BJ (cell line): ENCODE data around the gene HPN. TPM values are rescaled to one million over a fixed set of nuclear protein-coding genes. Genes with fewer than 3 reads are reported as not detected.

Experiments used
- CTCF ChIA-PET: fragments of 350-600 bp; formaldehyde crosslinking; extraction: SDS; loops from one replicate; lab custom pipeline; 2021; ENCODE audit warnings: antibody characterized with exemption, inconsistent platforms; lab: Yijun Ruan, JAX
- POLR2A ChIA-PET: fragments of 300-600 bp; sonication (Branson Sonifier 250); formaldehyde crosslinking; extraction: SDS; loops from one replicate; lab custom pipeline; 2021; ENCODE audit warnings: antibody characterized with exemption; lab: Charles Lee
- DNase-seq: peaks from one replicate; pipeline ENCODE4 v3.0.0-alpha.2; 2011; ENCODE audit warnings: low read depth
- H3K27me3 ChIP-seq: 2 replicates; pipeline ENCODE4 v1.6.0; 2011; ENCODE audit warnings: low read length; ENCODE audit not compliant: control insufficient read depth, insufficient read depth
- H3K36me3 ChIP-seq: 2 replicates; pipeline ENCODE4 v1.5.1; 2011; ENCODE audit warnings: low read length; ENCODE audit not compliant: control insufficient read depth, insufficient read depth
- H3K4me3 ChIP-seq: 2 replicates; pipeline ENCODE4 v1.5.1; 2011; ENCODE audit warnings: low read depth, mild to moderate bottlenecking, control low read depth, low read length
- CTCF ChIP-seq: IDR thresholded peaks from 2 replicates; pipeline ENCODE4 v1.5.1; 2011; ENCODE audit warnings: low read depth, mild to moderate bottlenecking, control low read depth, inconsistent platforms, low read length, moderate library complexity; ENCODE audit not compliant: insufficient read depth
- polyA plus RNA-seq: library from polyadenylated mRNA; depleted of rRNA; stranded (reverse); fragments of >200 nt; gene quantifications from 2 replicates; pipeline ENCODE4 v1.2.3, GENCODE V29; 2011

HPN gene
- polyA plus RNA-seq, 1 experiment, result not detected

- peak overlapping the region; percentile 59 for H3K4me3 ChIP-seq
- CTCF ChIA-PET, result interaction anchor here (1.0 kb wide), 1 partner anchor 56 kb away, joined by 3 read pairs; no protein-coding TSS in a partner anchor
- POLR2A ChIA-PET, result no interaction called here
- peaks cover 11% of the 10 kb centered on the region for H3K36me3 ChIP-seq
- TF ChIP-seq CTCF, result no peak
- no peak for DNase-seq
- no peaks in the 10 kb centered on the region for H3K27me3 ChIP-seq
These were observed 11.7 kb upstream of the HPN start for GRCh38 chr19:35029737-35030256.

DNA sequence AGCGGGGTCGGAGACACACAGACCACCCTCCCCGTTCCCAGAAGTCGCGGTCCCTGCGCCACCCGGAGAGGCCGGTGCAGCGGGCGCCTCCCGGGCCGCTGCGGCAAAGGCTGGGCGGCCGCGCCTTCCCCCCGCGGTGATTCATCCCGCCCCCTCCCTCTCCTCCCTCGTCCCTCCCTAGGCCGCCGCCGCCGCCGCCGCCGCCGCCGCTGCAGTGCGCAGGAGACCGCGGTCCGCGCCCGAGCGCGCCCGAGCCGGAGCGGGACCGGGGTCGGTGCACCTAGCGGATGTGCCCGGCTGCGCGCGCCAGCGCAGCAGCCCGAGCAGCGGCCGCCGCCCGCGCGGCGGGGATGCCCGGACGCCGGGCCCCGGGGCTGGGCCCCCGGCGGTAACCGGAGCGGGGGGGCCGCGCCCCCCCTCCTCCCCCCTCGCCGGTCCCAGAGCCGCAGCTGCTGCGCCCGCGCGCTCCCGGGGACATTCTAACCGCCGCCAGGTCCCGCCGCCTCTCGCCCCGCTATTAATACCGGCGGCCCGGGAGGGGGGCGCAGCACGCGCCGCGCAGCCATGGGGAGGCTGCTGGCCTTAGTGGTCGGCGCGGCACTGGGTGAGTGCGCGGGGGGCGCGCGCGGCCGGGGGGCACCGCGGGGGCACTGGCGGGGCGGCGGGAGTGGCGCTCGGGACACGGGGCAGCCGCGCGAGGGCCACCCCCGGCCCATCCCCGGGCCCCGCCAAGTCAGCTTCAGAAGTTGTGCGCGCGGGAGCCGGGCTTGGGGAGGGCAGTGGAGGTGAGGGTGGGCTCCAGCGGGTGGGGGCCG is 11.1 kb upstream of the HPN start, which contains the start of gene SCN1B:
Gene SCN1B (plus strand): TSS at position 214 of the 815 bp plus-strand sequence. CDS start 351 bp downstream, at position 565.
- no peak for DNase-seq
- CTCF ChIA-PET, result interaction anchor here (0.7 kb wide), 1 partner anchor 11 kb away, joined by 3 read pairs; no protein-coding TSS in a partner anchor
- TF ChIP-seq CTCF, result no peak
- POLR2A ChIA-PET, result no interaction called here
- Histone ChIP-seq H3K27me3 (no peaks in the 10 kb centered on the region), H3K4me3 (peak within 1 kb of the TSS; percentile 59), H3K36me3 (peaks cover 8% of the 10 kb centered on the region)

- ChIA-PET CTCF (interaction anchor here (0.7 to 4.2 kb wide), 2 partner anchors 10 to 13 kb away, joined by 3 to 26 read pairs; no protein-coding TSS in a partner anchor), POLR2A (no interaction called here)
- TF ChIP-seq CTCF, result no peak
- DNase-seq, result no peak
- Histone ChIP-seq H3K36me3 (peaks cover 4% of the 10 kb centered on the region), H3K27me3 (no peaks in the 10 kb centered on the region), H3K4me3 (peak overlapping the region; percentile 59)
These were observed 10.2 kb upstream of the HPN start for GRCh38 chr19:35031072-35031881.

- H3K27me3 ChIP-seq, result no peaks in the 10 kb centered on the region
- H3K36me3 ChIP-seq, result peaks cover 2% of the 10 kb centered on the region
- DNase-seq, result no peak
- no peak overlapping the region for H3K4me3 ChIP-seq
- CTCF ChIA-PET, result interaction anchor here (4.2 kb wide), 1 partner anchor 12 kb away, joined by 26 read pairs; no protein-coding TSS in a partner anchor
- POLR2A ChIA-PET, result no interaction called here
- TF ChIP-seq CTCF, result no peak
These were observed 9.1 kb upstream of the HPN start for GRCh38 chr19:35032356-35032865.
